Sigmoid colon (tissue), 4 donors: ENCODE measurements around the gene PDLIM5.

ENCODE experiments used
- CTCF ChIP-seq, 4 experiments: fragments of 450-650 bp in 3 of 4; fragments of 200-600 bp in 1 of 4; IDR thresholded peaks; one replicate each; pipeline ENCODE4 v1.5.1; 2016 to 2019; ENCODE audit warnings: antibody characterized with exemption in 4 of 4, mild to moderate bottlenecking in 3 of 4, moderate library complexity in 2 of 4
- POLR2AphosphoS5 ChIP-seq, 4 donors: sonication (generic); formaldehyde crosslinking; IDR thresholded peaks; one replicate each; pipeline ENCODE4 v1.6.1; 2017; ENCODE audit warnings: antibody characterized with exemption in 4 of 4

- TF ChIP-seq POLR2AphosphoS5 (IDR thresholded peaks at IDR 0.05) (no peak), CTCF (IDR thresholded peaks at IDR 0.05) (no peak)
Measured at GRCh38 chr4:94642561-94642866, 190.8 kb downstream of the PDLIM5 start.
